GM23338 (cell line): ENCODE data around the gene DPYSL3. TPM values are rescaled to one million over a fixed set of nuclear protein-coding genes. Genes with fewer than 3 reads are reported as not detected.

Source experiments
- ATAC-seq: fragments of 200-7000 bp; cut with Tn5 transposase; 3 replicates; pipeline ENCODE4 v1.9.1; 2020
- DNase-seq: peaks from one replicate; pipeline ENCODE4 v3.0.0-alpha.2; 2015; ENCODE audit warnings: low spot score
- H2AFZ ChIP-seq: fragments of 200-600 bp; sonication (generic); 2 replicates; pipeline ENCODE4 v1.8.0; 2016; ENCODE audit warnings: antibody characterized with exemption, mild to moderate bottlenecking, moderate library complexity
- H3F3A ChIP-seq: fragments of 200-600 bp; sonication (generic); replicated peaks from 2 replicates; pipeline ENCODE4 v1.8.0; 2017; ENCODE audit warnings: antibody characterized with exemption, mixed run types, low read depth
- H3K27ac ChIP-seq: fragments of 200-600 bp; sonication (generic); 2 replicates; pipeline ENCODE4 v1.6.1; 2016; ENCODE audit warnings: low read depth
- H3K27me3 ChIP-seq: fragments of 200-600 bp; sonication (generic); 2 replicates; pipeline ENCODE4 v1.8.0; 2016; ENCODE audit warnings: mild to moderate bottlenecking, mixed run types, moderate library complexity; ENCODE audit not compliant: insufficient read depth
- H3K36me3 ChIP-seq: fragments of 200-600 bp; sonication (generic); 2 replicates; pipeline ENCODE4 v1.8.0; 2016; ENCODE audit warnings: mild to moderate bottlenecking; ENCODE audit not compliant: insufficient read depth
- H3K4me1 ChIP-seq: fragments of 200-600 bp; sonication (generic); 2 replicates; pipeline ENCODE4 v1.8.0; 2016; ENCODE audit warnings: mild to moderate bottlenecking, moderate library complexity; ENCODE audit not compliant: insufficient read depth
- H3K4me2 ChIP-seq: fragments of 200-600 bp; sonication (generic); 2 replicates; pipeline ENCODE4 v1.7.1; 2017; ENCODE audit warnings: mixed run types
- H3K4me3 ChIP-seq: fragments of 200-600 bp; sonication (generic); 2 replicates; pipeline ENCODE4 v1.6.1; 2016; ENCODE audit warnings: mixed run types
- H3K79me2 ChIP-seq: fragments of 200-600 bp; sonication (generic); replicated peaks from 2 replicates; pipeline ENCODE4 v1.8.0; 2017; ENCODE audit warnings: mild to moderate bottlenecking; ENCODE audit not compliant: insufficient read depth
- H3K9me2 ChIP-seq: fragments of 200-600 bp; sonication (generic); 2 replicates; pipeline ENCODE4 v1.8.0; 2017; ENCODE audit not compliant: insufficient read depth
- H4K20me1 ChIP-seq: fragments of 200-600 bp; sonication (generic); replicated peaks from 2 replicates; pipeline ENCODE4 v1.8.0; 2017; ENCODE audit warnings: mild to moderate bottlenecking; ENCODE audit not compliant: insufficient read depth
- H3K27ac Mint-ChIP-seq: 2 replicates; pipeline ENCODE4 v1.8.0; 2020; ENCODE audit warnings: inconsistent platforms, mild to moderate bottlenecking, moderate library complexity, mixed read lengths
- H3K27me3 Mint-ChIP-seq: 3 replicates; pipeline ENCODE4 v1.8.0; 2022; ENCODE audit warnings: low read depth, mild to moderate bottlenecking, moderate library complexity, mixed read lengths, inconsistent platforms; ENCODE audit not compliant: insufficient read depth, poor library complexity
- H3K36me3 Mint-ChIP-seq: 3 replicates; pipeline ENCODE4 v1.8.0; 2021; ENCODE audit warnings: low read depth, mild to moderate bottlenecking, inconsistent platforms, moderate library complexity, mixed read lengths
- H3K4me1 Mint-ChIP-seq: 3 replicates; pipeline ENCODE4 v1.8.0; 2020; ENCODE audit warnings: mild to moderate bottlenecking, inconsistent platforms, mixed read lengths
- H3K4me3 Mint-ChIP-seq: 3 replicates; pipeline ENCODE4 v1.8.0; 2021; ENCODE audit warnings: moderate library complexity, mild to moderate bottlenecking, inconsistent platforms, mixed read lengths
- H3K9me3 Mint-ChIP-seq: 3 replicates; pipeline ENCODE4 v1.8.0; 2020; ENCODE audit warnings: moderate library complexity, mild to moderate bottlenecking, inconsistent platforms, mixed read lengths
- CREB1 ChIP-seq: fragments of 250-450 bp; sonication (Bioruptor Pico); IDR thresholded peaks from 2 replicates; pipeline ENCODE4 v1.5.0; 2020; ENCODE audit warnings: low read depth, mild to moderate bottlenecking, moderate library complexity
- CTCF ChIP-seq, 2 experiments: fragments of 200-600 bp in 1 of 2; sonication (generic) in 1 of 2; conservative IDR thresholded peaks; 2 replicates each; pipeline versions ENCODE4 v1.5.1 to v1.6.1; 2016 to 2017; ENCODE audit warnings: antibody characterized with exemption in 2 of 2, low read depth in 2 of 2, mild to moderate bottlenecking in 2 of 2, moderate library complexity in 1 of 2
- EZH2phosphoT487 ChIP-seq: fragments of 200-600 bp; sonication (generic); IDR thresholded peaks from one replicate; pipeline ENCODE4 v1.8.1; 2018; ENCODE audit warnings: antibody characterized with exemption; ENCODE audit not compliant: unreplicated experiment
- POLR2AphosphoS5 ChIP-seq: IDR thresholded peaks from 2 replicates; pipeline ENCODE4 v1.6.1; 2016; ENCODE audit warnings: antibody characterized with exemption, low read depth
- STAT1 ChIP-seq: IDR thresholded peaks from one replicate; pipeline ENCODE4 v1.6.1; 2016; ENCODE audit warnings: antibody characterized with exemption; ENCODE audit not compliant: unreplicated experiment
- long read RNA-seq: library from polyadenylated mRNA; unstranded; transcript quantifications from one replicate; pipeline ENCODE4 v2.0.0, GENCODE V29; 2020; ENCODE audit not compliant: unreplicated experiment
- polyA plus RNA-seq: library from polyadenylated mRNA; unstranded; fragments of >200 nt; fragmentation: Nextera tagmentation; extraction: Ambion mirVana; gene quantifications from 2 replicates; pipeline ENCODE4 v1.2.1, GENCODE V29; 2016
- total RNA-seq: library from RNA; depleted of rRNA; stranded (reverse); fragments of >200 nt; shearing (Covaris generic); gene quantifications from 2 replicates; pipeline ENCODE4 v1.2.3, GENCODE V29; 2014; rRNA removed

DPYSL3 gene
- total RNA-seq = 440 and 455 TPM in 2 replicates
- polyA plus RNA-seq = 97.6 and 102 TPM in 2 replicates
- long read RNA-seq, full-length matches to known transcripts = 15 of 35 reads
- long read RNA-seq, partial matches to known transcripts = 4 of 35 reads
- long read RNA-seq, other reads (novel, unspliced or antisense) = 16 of 35 reads

DNA sequence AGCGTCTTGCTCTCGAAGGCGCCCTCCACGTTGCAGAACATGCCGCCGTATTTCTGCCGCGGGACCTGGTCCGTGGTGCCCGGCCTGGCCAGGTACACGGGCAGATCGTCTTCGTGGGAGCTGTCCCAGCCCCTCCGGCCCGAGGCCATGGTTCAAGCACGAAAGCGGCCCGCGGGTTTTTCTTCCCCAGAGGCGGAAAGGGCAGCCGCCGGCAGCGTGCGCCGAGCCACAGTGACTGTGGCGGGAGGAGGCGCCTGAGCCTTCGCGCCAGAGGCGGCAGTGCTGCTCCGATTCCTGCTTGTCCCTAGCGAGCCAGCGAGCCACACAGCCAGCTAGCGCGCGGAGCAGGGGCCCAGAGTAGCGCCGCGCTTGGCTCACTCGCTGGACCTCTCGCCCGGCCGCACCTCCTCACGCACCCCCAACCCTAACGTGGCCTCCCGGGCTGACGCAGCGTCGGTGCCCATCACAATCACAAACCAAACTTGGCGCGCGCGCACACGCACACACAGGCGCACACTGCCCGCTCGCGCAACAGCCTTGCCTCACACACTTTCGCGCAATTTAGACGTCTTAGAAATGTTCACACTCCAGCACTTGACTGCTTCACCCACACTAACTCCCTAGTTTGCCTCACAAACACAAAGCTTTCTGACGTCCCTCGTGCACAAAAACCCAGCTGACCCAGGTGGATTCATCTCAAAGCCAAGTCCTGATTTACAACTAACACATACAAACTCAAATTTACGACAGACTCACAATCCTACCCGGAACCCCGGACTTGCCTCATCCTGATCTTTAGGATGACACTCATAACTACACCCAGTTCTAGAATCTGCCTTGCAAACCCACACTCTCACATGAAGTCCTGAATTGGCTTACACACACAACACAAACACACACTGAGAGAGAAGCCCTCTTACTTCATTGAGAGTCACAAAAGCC lies at the start of gene DPYSL3:
TSS of gene DPYSL3 (minus strand) at position 359 of the 942 bp plus-strand sequence. CDS start at position 149, 210 bp downstream.
- no peaks in the 10 kb centered on the region; the same call in 1 of the 2 replicates for H4K20me1 ChIP-seq
- H3K36me3 ChIP-seq = no peaks in the 10 kb centered on the region
- H3K9me2 ChIP-seq = no peaks in the 10 kb centered on the region
- H3K27me3 ChIP-seq = peaks cover 15% of the 10 kb centered on the region
- Mint-ChIP-seq H3K4me3 (peak within 1 kb of the TSS; percentile 90), H3K27me3 (peaks cover 13% of the 10 kb centered on the region), H3K36me3 (peaks cover 8% of the 10 kb centered on the region), H3K27ac (peak within 1 kb of the TSS; percentile 8; the same call in 1 of the 2 replicates), H3K4me1 (peaks cover 20% of the 10 kb centered on the region), H3K9me3 (no peaks in the 10 kb centered on the region)
- H3K27ac ChIP-seq = no peak within 1 kb of the TSS
- peaks cover 46% of the 10 kb centered on the region for H3K79me2 ChIP-seq
- peak within 1 kb of the TSS; percentile 95 for H3K4me2 ChIP-seq
- peak; percentile 30; the same call in 1 of the 2 replicates for TF ChIP-seq CREB1 (CRISPR knock-in tag)
- TF ChIP-seq CTCF (conservative IDR thresholded peaks at IDR 0.05; ENCODE audit: low read depth in 2 of 2) = peak; percentile 17 to 37; a peak in 2 of 4 replicates
- peak; percentile 58 for TF ChIP-seq POLR2AphosphoS5
- no peak for TF ChIP-seq EZH2phosphoT487
- peak within 1 kb of the TSS; percentile 100 for H2AFZ ChIP-seq
- ATAC-seq = peak; percentile 96
- peak; percentile 90 for DNase-seq
- H3F3A ChIP-seq = peaks cover 6% of the 10 kb centered on the region; the same call in 1 of the 2 replicates
- peaks cover 21% of the 10 kb centered on the region for H3K4me1 ChIP-seq
- H3K4me3 ChIP-seq = peak within 1 kb of the TSS; percentile 91

DNA sequence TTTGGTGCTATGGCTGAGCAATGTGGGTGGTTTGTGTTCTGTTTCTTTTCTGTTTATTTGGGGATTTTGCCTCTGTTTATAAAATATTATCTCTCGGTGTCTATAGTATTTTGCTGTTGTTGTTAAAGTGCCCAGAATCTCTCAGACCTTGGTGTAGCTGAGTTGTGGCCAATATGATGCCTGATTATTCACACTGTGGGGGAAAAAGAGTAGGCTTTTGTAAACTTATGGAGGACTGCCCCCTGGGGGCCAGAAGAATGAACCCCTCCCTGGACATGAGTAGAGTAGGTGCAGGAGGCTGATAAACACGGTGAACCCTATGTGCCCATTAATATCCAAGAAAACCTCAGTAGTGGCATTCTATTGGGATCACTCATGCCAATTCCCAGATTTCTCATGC lies 49.0 kb upstream of the DPYSL3 start:
- DNase-seq = peak; percentile 84
- Histone ChIP-seq H3K4me3 (no peak overlapping the region), H3K9me2 (no peaks in the 10 kb centered on the region), H3K36me3 (no peaks in the 10 kb centered on the region), H3K27ac (no peak overlapping the region), H3K79me2 (peaks cover 32% of the 10 kb centered on the region), H4K20me1 (no peaks in the 10 kb centered on the region), H3K27me3 (no peaks in the 10 kb centered on the region), H3F3A (no peaks in the 10 kb centered on the region), H2AFZ (no peak overlapping the region), H3K4me1 (peaks cover 47% of the 10 kb centered on the region), H3K4me2 (peak overlapping the region; percentile 4)
- Mint-ChIP-seq H3K27me3 (peaks cover 3% of the 10 kb centered on the region), H3K36me3 (peaks cover 14% of the 10 kb centered on the region), H3K4me3 (no peak overlapping the region; the same call in 2 of the 3 replicates), H3K4me1 (peaks cover 54% of the 10 kb centered on the region), H3K9me3 (no peaks in the 10 kb centered on the region), H3K27ac (0 out of 2 replicates have a peak overlapping the region, but pooled peaks have one; percentile 13)
- ATAC-seq = peak; percentile 61
- TF ChIP-seq STAT1 = no peak
- peak; percentile 84 to 92 for TF ChIP-seq CTCF (conservative IDR thresholded peaks at IDR 0.05; ENCODE audit: low read depth in 2 of 2)
